SK-N-SH (cell line): ENCODE results near the gene CCR9. TPM values are rescaled to one million over a fixed set of nuclear protein-coding genes. Genes with fewer than 3 reads are reported as not detected.

Experiments
- CTCF ChIA-PET: fragments of 300-600, 350-600 bp; formaldehyde crosslinking; extraction: SDS; loops from one replicate; lab custom pipeline; 2021; lab: Yijun Ruan, JAX
- POLR2A ChIA-PET: fragments of 350-600 bp; sonication (Branson Sonifier 250); formaldehyde crosslinking; extraction: SDS; loops from one replicate; lab custom pipeline; 2020; ENCODE audit warnings: antibody characterized with exemption, inconsistent platforms; lab: Yijun Ruan, JAX
- DNase-seq: peaks from one replicate; pipeline ENCODE4 v3.0.0; 2012
- H2AFZ ChIP-seq: fragments of 200-600 bp; sonication (generic); 2 replicates; pipeline ENCODE4 v1.8.1; 2016; ENCODE audit warnings: antibody characterized with exemption, mild to moderate bottlenecking, low read depth
- H3F3A ChIP-seq: fragments of 200-600 bp; sonication (generic); replicated peaks from 2 replicates; pipeline ENCODE3; 2016; ENCODE audit warnings: antibody characterized with exemption, mild to moderate bottlenecking; ENCODE audit not compliant: insufficient read depth
- H3K27ac ChIP-seq, 2 experiments: fragments of 200-500 bp in 1 of 2; fragments of 200-600 bp in 1 of 2; sonication (Bioruptor generic) in 1 of 2; sonication (generic), shearing (Covaris generic) in 1 of 2; 2 replicates each; pipeline versions ENCODE4 v1.5.1 to v1.6.1; 2014 to 2016; ENCODE audit warnings: low read depth in 2 of 2, inconsistent platforms in 1 of 2, low read length in 1 of 2, mild to moderate bottlenecking in 1 of 2, mixed read lengths in 1 of 2
- H3K27me3 ChIP-seq: fragments of 200-600 bp; sonication (generic), shearing (Covaris generic); 2 replicates; pipeline ENCODE4 v1.6.1; 2016; ENCODE audit warnings: mixed run types; ENCODE audit not compliant: insufficient read depth
- H3K36me3 ChIP-seq, 2 experiments: fragments of 200-500 bp in 1 of 2; fragments of 200-600 bp in 1 of 2; sonication (Bioruptor generic) in 1 of 2; sonication (generic) in 1 of 2; replicated peaks in 1 of 2; 2 replicates each; pipeline versions ENCODE3 to v1.5.1; 2014 to 2016; ENCODE audit warnings: low read length in 1 of 2, mild to moderate bottlenecking in 1 of 2; ENCODE audit not compliant: insufficient read depth in 2 of 2, control insufficient read depth in 1 of 2
- H3K4me1 ChIP-seq, 2 experiments: fragments of 200-500 bp in 1 of 2; fragments of 200-600 bp in 1 of 2; sonication (Bioruptor generic) in 1 of 2; sonication (generic), shearing (Covaris generic) in 1 of 2; 2 replicates each; pipeline versions ENCODE4 v1.5.1 to v1.6.1; 2014 to 2016; ENCODE audit warnings: low read depth in 1 of 2, low read length in 1 of 2, mixed run types in 1 of 2; ENCODE audit not compliant: insufficient read depth in 2 of 2, control insufficient read depth in 1 of 2
- H3K4me2 ChIP-seq: fragments of 200-600 bp; sonication (generic), shearing (Covaris generic); 2 replicates; pipeline ENCODE4 v1.6.1; 2017; ENCODE audit warnings: mixed run types
- H3K4me3 ChIP-seq, 2 experiments: fragments of 200-500 bp in 1 of 2; fragments of 200-600 bp in 1 of 2; sonication (Bioruptor generic) in 1 of 2; sonication (generic), shearing (Covaris generic) in 1 of 2; 2 replicates each; pipeline versions ENCODE4 v1.5.1 to v1.8.1; 2014 to 2016; ENCODE audit warnings: low read depth in 2 of 2, inconsistent platforms in 1 of 2, low read length in 1 of 2, mild to moderate bottlenecking in 1 of 2, mixed read lengths in 1 of 2, moderate library complexity in 1 of 2
- H3K79me2 ChIP-seq: fragments of 200-600 bp; sonication (generic); 2 replicates; pipeline ENCODE4 v1.8.1; 2017; ENCODE audit warnings: mild to moderate bottlenecking; ENCODE audit not compliant: insufficient read depth
- H3K9ac ChIP-seq: fragments of 200-600 bp; sonication (generic); 2 replicates; pipeline ENCODE4 v1.6.1; 2017; ENCODE audit warnings: mixed run types
- H3K9me2 ChIP-seq: fragments of 200-600 bp; sonication (generic); 2 replicates; pipeline ENCODE4 v1.6.1; 2017; ENCODE audit warnings: mixed run types
- H3K9me3 ChIP-seq: fragments of 200-600 bp; sonication (generic); 2 replicates; pipeline ENCODE4 v1.6.1; 2017; ENCODE audit warnings: mixed run types, mild to moderate bottlenecking, moderate library complexity
- H4K20me1 ChIP-seq: fragments of 200-600 bp; sonication (generic); 2 replicates; pipeline ENCODE4 v1.6.1; 2017; ENCODE audit warnings: mild to moderate bottlenecking, mixed run types; ENCODE audit not compliant: insufficient read depth
- CHD2 ChIP-seq: fragments of 150-350 bp; IDR thresholded peaks from 2 replicates; pipeline ENCODE4 v1.6.1; 2018; ENCODE audit warnings: low read length; ENCODE audit not compliant: partially characterized antibody
- CTCF ChIP-seq: fragments of 200-600 bp; sonication (generic); IDR thresholded peaks from 2 replicates; pipeline ENCODE4 v1.6.1; 2017; ENCODE audit warnings: antibody characterized with exemption, mild to moderate bottlenecking, moderate library complexity
- ELF1 ChIP-seq: IDR thresholded peaks from 2 replicates; pipeline ENCODE4 v1.4.0; 2012
- FOXM1 ChIP-seq: IDR thresholded peaks from 2 replicates; pipeline ENCODE4 v1.4.0; 2012; ENCODE audit warnings: low read depth, mild to moderate bottlenecking
- GABPA ChIP-seq: IDR thresholded peaks from 2 replicates; pipeline ENCODE4 v1.4.0; 2012; ENCODE audit warnings: low read depth, mild to moderate bottlenecking
- GATA2 ChIP-seq: sonication (generic); formaldehyde crosslinking; IDR thresholded peaks from 2 replicates; pipeline ENCODE4 v1.5.0; 2020; ENCODE audit warnings: mild to moderate bottlenecking, missing genetic modification reagents
- IRF3 ChIP-seq: fragments of 150-350 bp; IDR thresholded peaks from 2 replicates; pipeline ENCODE4 v1.6.1; 2016; ENCODE audit warnings: mild to moderate bottlenecking, low read depth, low read length
- JUND ChIP-seq: IDR thresholded peaks from 2 replicates; pipeline ENCODE4 v1.4.0; 2012
- MEF2A ChIP-seq: IDR thresholded peaks from 2 replicates; pipeline ENCODE4 v1.4.0; 2012; ENCODE audit warnings: low read depth, borderline replicate concordance
- MXI1 ChIP-seq: IDR thresholded peaks from 2 replicates; pipeline ENCODE4 v1.6.1; 2012; ENCODE audit warnings: mild to moderate bottlenecking, low read depth, low read length, improper control_type of control experiment
- NFIC ChIP-seq: IDR thresholded peaks from 2 replicates; pipeline ENCODE4 v1.4.0; 2012; ENCODE audit warnings: borderline replicate concordance
- NRF1 ChIP-seq: IDR thresholded peaks from 2 replicates; pipeline ENCODE4 v1.6.1; 2012; ENCODE audit warnings: low read depth, mild to moderate bottlenecking, low read length
- POLR2AphosphoS5 ChIP-seq: IDR thresholded peaks from 2 replicates; pipeline ENCODE4 v1.6.1; 2012; ENCODE audit warnings: low read depth, low read length
- RAD21 ChIP-seq: IDR thresholded peaks from 2 replicates; pipeline ENCODE4 v1.6.1; 2012; ENCODE audit warnings: mild to moderate bottlenecking, low read length
- RFX5 ChIP-seq: IDR thresholded peaks from 2 replicates; pipeline ENCODE4 v1.6.1; 2012; ENCODE audit warnings: mild to moderate bottlenecking, improper control_type of control experiment, low read length
- RXRA ChIP-seq: IDR thresholded peaks from 2 replicates; pipeline ENCODE4 v1.4.0; 2012; ENCODE audit warnings: low read depth, mild to moderate bottlenecking, borderline replicate concordance
- SIN3A ChIP-seq: IDR thresholded peaks from 2 replicates; pipeline ENCODE4 v1.6.1; 2012; ENCODE audit warnings: low read depth, mild to moderate bottlenecking, low read length, moderate library complexity, borderline replicate concordance
- TAF1 ChIP-seq: IDR thresholded peaks from 2 replicates; pipeline ENCODE4 v1.6.1; 2012; ENCODE audit warnings: low read depth, mild to moderate bottlenecking, low read length, moderate library complexity, borderline replicate concordance
- TCF12 ChIP-seq: IDR thresholded peaks from 2 replicates; pipeline ENCODE4 v1.4.0; 2012
- TEAD4 ChIP-seq: IDR thresholded peaks from 2 replicates; pipeline ENCODE4 v1.4.0; 2012; ENCODE audit warnings: mild to moderate bottlenecking, borderline replicate concordance; ENCODE audit not compliant: insufficient read depth
- YY1 ChIP-seq: IDR thresholded peaks from 2 replicates; pipeline ENCODE4 v1.4.0; 2012; ENCODE audit warnings: low read depth, mild to moderate bottlenecking
- WGBS: methylation state at CpG from one replicate; pipeline ENCODE4 v1.1.6; 2017; ENCODE audit warnings: low lambda C conversion rate; 5-methylcytosine and 5-hydroxymethylcytosine counted together
- polyA plus RNA-seq, 3 experiments: library from polyadenylated mRNA; depleted of rRNA; stranded (reverse); fragments of >200 nt; gene quantifications; 2 replicates each; pipeline ENCODE4 v1.2.3, GENCODE V29; 2012
- TF ChIP-seq, protein P1 (sequence below): IDR thresholded peaks from 2 replicates; pipeline ENCODE4; 2012
- TF ChIP-seq, protein P2 (sequence below): IDR thresholded peaks from 2 replicates; pipeline ENCODE4 v1.4.0; 2012; ENCODE audit warnings: low read depth
- TF ChIP-seq, protein P3 (sequence below): fragments of 150-350 bp; IDR thresholded peaks from 2 replicates; pipeline ENCODE4 v1.6.1; 2017; ENCODE audit warnings: antibody characterized with exemption, low read length, low read depth, borderline replicate concordance

CCR9 gene
- polyA plus RNA-seq, 1 of the 3 experiments (the other 2 are of a cell fraction): not detected

- Histone ChIP-seq H3K4me2 (no peak overlapping the region), H3K27me3 (no peaks in the 10 kb centered on the region), H3K9me2 (no peaks in the 10 kb centered on the region), H3K79me2 (no peaks in the 10 kb centered on the region), H4K20me1 (no peaks in the 10 kb centered on the region), H3K4me1 (no peaks in the 10 kb centered on the region; a peak in 1 of 4 replicates), H3K4me3 (no peak overlapping the region), H3F3A (no peaks in the 10 kb centered on the region), H3K9me3 (no peaks in the 10 kb centered on the region), H3K36me3 (no peaks in the 10 kb centered on the region), H3K27ac (no peak overlapping the region), H2AFZ (no peak overlapping the region), H3K9ac (no peak overlapping the region)
- DNase-seq: no peak
- no peak for TF ChIP-seq NFIC
- TF ChIP-seq, protein P1, sequence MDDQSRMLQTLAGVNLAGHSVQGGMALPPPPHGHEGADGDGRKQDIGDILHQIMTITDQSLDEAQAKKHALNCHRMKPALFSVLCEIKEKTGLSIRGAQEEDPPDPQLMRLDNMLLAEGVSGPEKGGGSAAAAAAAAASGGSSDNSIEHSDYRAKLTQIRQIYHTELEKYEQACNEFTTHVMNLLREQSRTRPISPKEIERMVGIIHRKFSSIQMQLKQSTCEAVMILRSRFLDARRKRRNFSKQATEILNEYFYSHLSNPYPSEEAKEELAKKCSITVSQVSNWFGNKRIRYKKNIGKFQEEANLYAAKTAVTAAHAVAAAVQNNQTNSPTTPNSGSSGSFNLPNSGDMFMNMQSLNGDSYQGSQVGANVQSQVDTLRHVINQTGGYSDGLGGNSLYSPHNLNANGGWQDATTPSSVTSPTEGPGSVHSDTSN: no peak
- TF ChIP-seq ELF1: no peak
- TF ChIP-seq YY1: no peak
- TF ChIP-seq RXRA: no peak
- no peak for TF ChIP-seq RFX5
- TF ChIP-seq TAF1: no peak
- no peak for TF ChIP-seq CTCF
- no peak for TF ChIP-seq POLR2AphosphoS5
- no peak for TF ChIP-seq JUND
- no peak for TF ChIP-seq TEAD4
- no peak for TF ChIP-seq NRF1
- TF ChIP-seq IRF3: no peak
- TF ChIP-seq, protein P2, sequence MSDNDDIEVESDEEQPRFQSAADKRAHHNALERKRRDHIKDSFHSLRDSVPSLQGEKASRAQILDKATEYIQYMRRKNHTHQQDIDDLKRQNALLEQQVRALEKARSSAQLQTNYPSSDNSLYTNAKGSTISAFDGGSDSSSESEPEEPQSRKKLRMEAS: no peak
- TF ChIP-seq FOXM1: no peak
- WGBS: 63% methylated on average over 2 of the region's 2 CpGs
- CTCF ChIA-PET: interaction anchor here (0.9 to 1.4 kb wide), 3 partner anchors 10 to 200 kb away, joined by 3 to 4 read pairs (median 4); no protein-coding TSS in a partner anchor
- POLR2A ChIA-PET: no interaction called here
These were observed 8.2 kb upstream of the CCR9 start for GRCh38 chr3:45878124-45878523.

- Histone ChIP-seq H3K9me3 (no peaks in the 10 kb centered on the region), H3F3A (no peaks in the 10 kb centered on the region), H3K27ac (no peak overlapping the region), H3K9ac (no peak overlapping the region), H3K4me2 (no peak overlapping the region), H3K79me2 (no peaks in the 10 kb centered on the region), H3K36me3 (no peaks in the 10 kb centered on the region), H2AFZ (no peak overlapping the region), H3K9me2 (no peaks in the 10 kb centered on the region), H3K4me3 (no peak overlapping the region), H3K27me3 (no peaks in the 10 kb centered on the region), H4K20me1 (no peaks in the 10 kb centered on the region), H3K4me1 (no peaks in the 10 kb centered on the region; a peak in 1 of 4 replicates)
- DNase-seq: no peak
- no peak for TF ChIP-seq TCF12
- TF ChIP-seq POLR2AphosphoS5: no peak
- no peak for TF ChIP-seq FOXM1
- no peak for TF ChIP-seq MEF2A
- TF ChIP-seq, protein P2: no peak
- TF ChIP-seq JUND: no peak
- no peak for TF ChIP-seq YY1
- no peak for TF ChIP-seq NRF1
- TF ChIP-seq MXI1: no peak
- no peak for TF ChIP-seq GATA2 (CRISPR knock-in tag)
- no peak for TF ChIP-seq RXRA
- TF ChIP-seq, protein P3, sequence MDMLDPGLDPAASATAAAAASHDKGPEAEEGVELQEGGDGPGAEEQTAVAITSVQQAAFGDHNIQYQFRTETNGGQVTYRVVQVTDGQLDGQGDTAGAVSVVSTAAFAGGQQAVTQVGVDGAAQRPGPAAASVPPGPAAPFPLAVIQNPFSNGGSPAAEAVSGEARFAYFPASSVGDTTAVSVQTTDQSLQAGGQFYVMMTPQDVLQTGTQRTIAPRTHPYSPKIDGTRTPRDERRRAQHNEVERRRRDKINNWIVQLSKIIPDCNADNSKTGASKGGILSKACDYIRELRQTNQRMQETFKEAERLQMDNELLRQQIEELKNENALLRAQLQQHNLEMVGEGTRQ: no peak
- TF ChIP-seq CHD2: no peak
- no peak for TF ChIP-seq GABPA
- no peak for TF ChIP-seq RAD21
- no peak for TF ChIP-seq ELF1
- TF ChIP-seq SIN3A: no peak
- POLR2A ChIA-PET: no interaction called here
- CTCF ChIA-PET: interaction anchor here (1.6 to 2.3 kb wide), 2 partner anchors 20 to 49 kb away, joined by 3 to 6 read pairs; no protein-coding TSS in a partner anchor
- WGBS: 27% methylated on average over 3 of the region's 3 CpGs
These were observed 5.6 kb upstream of the CCR9 start for GRCh38 chr3:45880725-45881077.
